ENCODE data around the gene OGT.
"Not testable (repeated sequence)": the region's sequence is repeated elsewhere in the genome, so short reads cannot be mapped to it uniquely, and the experiment has no call there.

Gene OGT

GRCh38 chrX:71532753-71533425 is at the start of gene OGT:
Gene OGT, plus strand, starts transcription at chrX:71533104. Its CDS starts 196 bp downstream, at chrX:71533300.
- TF ChIP-seq, protein P1, sequence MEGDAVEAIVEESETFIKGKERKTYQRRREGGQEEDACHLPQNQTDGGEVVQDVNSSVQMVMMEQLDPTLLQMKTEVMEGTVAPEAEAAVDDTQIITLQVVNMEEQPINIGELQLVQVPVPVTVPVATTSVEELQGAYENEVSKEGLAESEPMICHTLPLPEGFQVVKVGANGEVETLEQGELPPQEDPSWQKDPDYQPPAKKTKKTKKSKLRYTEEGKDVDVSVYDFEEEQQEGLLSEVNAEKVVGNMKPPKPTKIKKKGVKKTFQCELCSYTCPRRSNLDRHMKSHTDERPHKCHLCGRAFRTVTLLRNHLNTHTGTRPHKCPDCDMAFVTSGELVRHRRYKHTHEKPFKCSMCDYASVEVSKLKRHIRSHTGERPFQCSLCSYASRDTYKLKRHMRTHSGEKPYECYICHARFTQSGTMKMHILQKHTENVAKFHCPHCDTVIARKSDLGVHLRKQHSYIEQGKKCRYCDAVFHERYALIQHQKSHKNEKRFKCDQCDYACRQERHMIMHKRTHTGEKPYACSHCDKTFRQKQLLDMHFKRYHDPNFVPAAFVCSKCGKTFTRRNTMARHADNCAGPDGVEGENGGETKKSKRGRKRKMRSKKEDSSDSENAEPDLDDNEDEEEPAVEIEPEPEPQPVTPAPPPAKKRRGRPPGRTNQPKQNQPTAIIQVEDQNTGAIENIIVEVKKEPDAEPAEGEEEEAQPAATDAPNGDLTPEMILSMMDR (conservative IDR thresholded peaks at IDR 0.05; ENCODE audit: low read length), result no peak
- peak; percentile 99 for DNase-seq (ENCODE audit: low read depth)
- peak within 1 kb of the TSS; percentile 93 for H3K4me3 ChIP-seq (ENCODE audit: low read length)

DNA sequence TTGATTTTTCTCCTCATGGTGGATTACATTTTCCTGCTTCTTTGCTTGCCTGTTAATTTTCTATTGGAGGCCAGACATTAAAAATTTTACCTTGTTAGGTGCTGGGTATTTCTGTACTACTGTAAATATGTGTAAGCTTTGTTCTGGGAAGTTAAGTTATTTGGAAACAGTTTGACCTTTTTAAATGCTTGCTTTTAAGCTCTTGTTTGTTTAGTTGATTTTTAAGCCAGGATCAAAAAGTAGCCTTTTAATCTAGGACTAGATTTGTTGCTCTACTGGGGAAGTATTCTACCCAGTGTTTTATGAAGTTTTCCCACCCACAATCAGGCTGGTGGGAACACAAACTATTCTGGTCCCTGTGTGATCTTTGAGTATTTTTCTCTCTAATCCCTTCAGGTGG is 45.1 kb upstream of the OGT start:
- DNase-seq (ENCODE audit: low read depth), result no peak
- no peak overlapping the region for H3K4me3 ChIP-seq (ENCODE audit: low read length)
- TF ChIP-seq, protein P1 (conservative IDR thresholded peaks at IDR 0.05; ENCODE audit: low read length), result no peak

- no peak overlapping the region for H3K4me3 ChIP-seq (ENCODE audit: low read length)
- DNase-seq (ENCODE audit: low read depth), result peak; percentile 54
- TF ChIP-seq, protein P1 (conservative IDR thresholded peaks at IDR 0.05; ENCODE audit: low read length), result no peak
These were observed 43.4 kb upstream of the OGT start for GRCh38 chrX:71489540-71489939.

DNA sequence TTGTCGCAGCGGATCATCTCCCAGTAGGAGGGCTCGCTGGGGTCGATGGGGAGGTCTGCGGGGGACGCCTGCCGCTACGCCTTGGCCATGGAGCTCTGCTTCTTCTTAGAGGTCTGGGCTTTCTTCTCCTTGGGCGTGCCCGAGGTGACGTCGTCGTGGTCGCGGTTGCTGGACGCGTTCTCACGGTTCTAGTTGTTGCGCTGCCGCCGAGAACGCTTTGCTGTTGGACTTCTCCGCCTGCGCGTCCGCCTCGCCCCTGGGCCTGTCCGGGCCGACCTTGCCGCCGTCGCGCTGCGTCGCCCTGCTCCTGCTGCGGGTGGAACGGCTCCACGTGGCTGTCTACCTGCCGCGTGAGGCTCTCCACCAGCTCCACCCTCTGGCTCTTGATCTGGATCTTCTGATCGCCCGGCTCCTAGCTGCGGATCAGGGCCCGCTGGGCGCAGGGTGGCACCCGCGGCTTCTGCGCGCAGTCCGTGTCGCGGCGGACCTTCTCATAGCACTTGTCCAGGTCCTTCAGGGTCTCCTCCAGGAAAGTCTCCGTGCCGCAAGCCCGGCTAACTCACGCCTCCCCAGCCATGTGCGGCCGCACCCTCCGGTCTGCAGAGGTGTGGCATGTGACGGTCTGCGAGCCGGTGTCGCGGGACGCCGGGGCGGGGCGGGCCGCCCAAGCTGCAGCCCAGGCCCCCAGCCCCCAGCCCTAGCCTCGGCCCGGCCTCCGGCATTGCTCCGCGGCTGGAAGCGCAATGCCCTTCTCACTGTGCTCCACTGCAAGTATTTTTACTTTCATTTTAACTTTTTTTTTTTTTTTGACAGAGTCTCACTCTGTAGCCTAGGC is 40.5 kb upstream of the OGT start:
- H3K4me3 ChIP-seq (ENCODE audit: low read length), result peak overlapping the region; percentile 60
- DNase-seq (ENCODE audit: low read depth), result peak; percentile 56
- TF ChIP-seq, protein P1 (conservative IDR thresholded peaks at IDR 0.05; ENCODE audit: low read length), result no peak

DNA sequence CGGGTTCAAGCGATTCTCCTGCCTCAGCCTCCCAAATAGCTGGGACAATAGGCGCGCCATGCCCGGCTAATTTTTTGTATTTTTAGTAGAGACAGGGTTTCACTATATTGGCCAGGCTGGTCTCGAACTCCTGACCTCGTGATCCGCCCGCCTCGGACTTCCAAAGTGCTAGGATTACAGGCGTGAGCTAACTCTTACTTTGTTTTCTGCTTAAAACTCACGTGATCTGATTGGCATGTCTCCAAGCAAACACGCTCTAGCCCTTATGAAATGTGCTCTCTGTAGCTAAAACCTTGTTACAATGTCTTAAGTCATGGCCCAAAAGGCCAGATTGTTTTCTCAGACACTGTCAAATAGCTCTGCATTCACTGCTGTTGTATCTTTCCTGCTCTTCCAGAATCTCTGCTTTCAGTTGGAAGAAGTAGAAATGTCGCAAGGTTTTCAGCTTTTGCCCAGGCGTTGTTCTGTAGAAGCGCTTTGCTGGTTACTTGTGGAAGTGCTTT is 39.7 kb upstream of the OGT start:
- peak overlapping the region; percentile 60 for H3K4me3 ChIP-seq (ENCODE audit: low read length)
- DNase-seq (ENCODE audit: low read depth), result peak; percentile 39
- TF ChIP-seq, protein P1 (conservative IDR thresholded peaks at IDR 0.05; ENCODE audit: low read length), result no peak

- not testable (repeated sequence) for DNase-seq (ENCODE audit: low read depth); H3K4me3 ChIP-seq (ENCODE audit: low read length)
These were observed 36.9 kb upstream of the OGT start for GRCh38 chrX:71495979-71496378.

DNA sequence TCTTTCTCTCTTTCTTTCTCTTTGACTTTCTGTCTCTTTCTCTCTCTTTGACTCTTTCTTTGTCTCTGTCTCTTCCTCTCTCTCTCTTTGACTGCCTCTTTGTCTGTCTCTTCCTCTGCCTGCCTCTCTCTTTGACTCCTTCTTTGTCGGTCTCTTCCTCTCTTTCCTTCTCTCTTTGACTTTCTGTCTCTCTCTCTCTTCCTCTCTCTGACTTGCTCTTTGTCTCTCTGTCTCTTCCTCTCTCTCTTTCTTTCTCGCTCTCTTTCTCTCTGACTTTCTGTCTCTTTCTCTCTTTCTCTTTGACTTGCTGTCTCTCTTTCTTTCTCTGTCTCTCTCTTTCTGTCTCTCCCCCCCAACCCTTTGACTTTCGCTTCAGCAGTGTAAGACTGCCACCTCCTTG is 36.4 kb upstream of the OGT start:
- H3K4me3 ChIP-seq (ENCODE audit: low read length), result no peak overlapping the region
- DNase-seq (ENCODE audit: low read depth), result no peak
- TF ChIP-seq, protein P1 (conservative IDR thresholded peaks at IDR 0.05; ENCODE audit: low read length), result no peak

- DNase-seq (ENCODE audit: low read depth); H3K4me3 ChIP-seq (ENCODE audit: low read length): not testable (repeated sequence)
These were observed 30.8 kb upstream of the OGT start for GRCh38 chrX:71502080-71502479.

Data from AG10803 (cell line).